ENCODE measurements around the gene CDC16. TPM values are rescaled to one million over a fixed set of nuclear protein-coding genes. Genes with fewer than 3 reads are reported as not detected.

CDC16 gene
- total RNA-seq, 2 donors from 2014 or later: 44.5 to 45.1 TPM

- intact Hi-C loops (cut with DNase I, micrococcal nuclease): no loop called here
- ATAC-seq: no peak
- DNase-seq: no peak
These were observed 80.5 kb downstream of the CDC16 start for GRCh38 chr13:114315074-114315785.

DNA sequence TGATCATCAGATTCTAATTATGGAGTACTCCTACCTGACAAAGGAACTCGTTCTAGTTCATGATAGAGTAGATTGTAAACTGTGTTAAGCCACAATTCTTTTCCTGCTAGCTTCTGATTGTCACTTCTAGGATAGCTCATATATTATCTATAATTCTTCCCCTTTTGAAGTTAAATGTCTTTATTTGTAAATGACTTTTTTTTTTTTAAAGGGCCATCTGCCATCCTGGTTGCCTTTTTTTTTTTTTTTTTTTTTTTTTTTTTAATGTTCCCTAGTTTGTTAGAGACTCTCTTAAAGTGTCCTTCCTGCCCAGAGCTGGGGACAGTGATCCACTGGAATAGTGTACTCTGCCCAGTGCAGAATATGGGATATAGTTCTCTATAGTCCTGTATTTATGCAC lies 83.9 kb downstream of the CDC16 start:
- ATAC-seq (no peak), DNase-seq (no peak)
- intact Hi-C loops (cut with DNase I, micrococcal nuclease): no loop called here

DNA sequence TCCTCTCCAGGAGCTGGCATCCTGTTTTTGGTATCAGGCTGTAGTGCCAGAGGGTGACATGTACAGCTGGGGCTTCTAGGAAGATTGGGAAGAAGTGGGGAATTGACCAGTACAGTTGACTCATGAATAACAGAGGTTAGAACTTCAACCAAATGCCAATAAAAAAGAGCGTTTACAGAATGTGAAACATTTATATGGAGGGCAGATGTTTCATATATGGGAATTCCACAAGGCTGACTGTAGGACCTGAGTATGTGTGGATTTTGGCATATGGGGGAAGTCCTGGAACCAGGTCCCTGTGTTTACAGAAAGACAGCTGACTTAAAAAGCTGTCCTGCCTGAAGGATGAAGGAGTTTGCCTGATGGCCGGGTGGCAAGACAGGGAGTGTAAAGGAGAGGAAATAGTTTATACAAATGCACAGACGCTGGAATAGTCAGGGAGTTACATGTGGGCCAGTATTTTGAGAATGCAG lies 84.8 kb downstream of the CDC16 start:
- no peak for DNase-seq
- ATAC-seq: no peak
- intact Hi-C loops (cut with DNase I, micrococcal nuclease): no loop called here

DNA sequence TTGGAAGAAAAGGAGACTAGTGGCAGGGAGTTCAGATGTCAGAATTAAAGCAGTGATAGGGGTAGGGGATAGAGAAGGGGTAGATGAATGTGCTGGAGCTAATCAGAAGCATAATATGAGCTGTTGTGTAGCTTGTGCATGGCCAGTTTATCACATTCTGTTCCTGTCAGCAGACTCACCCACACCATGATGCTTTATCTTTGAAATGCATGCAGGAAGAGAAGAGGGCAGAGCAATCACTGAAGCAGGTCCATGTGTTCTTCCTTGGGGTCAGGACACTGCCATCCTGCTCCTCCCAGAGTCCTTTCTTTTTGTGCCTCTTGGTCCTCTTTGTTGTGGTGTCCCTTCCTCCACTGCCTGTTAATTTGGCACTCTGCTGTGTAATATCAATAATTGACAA lies 85.4 kb downstream of the CDC16 start:
- no peak for DNase-seq
- no peak for ATAC-seq

DNA sequence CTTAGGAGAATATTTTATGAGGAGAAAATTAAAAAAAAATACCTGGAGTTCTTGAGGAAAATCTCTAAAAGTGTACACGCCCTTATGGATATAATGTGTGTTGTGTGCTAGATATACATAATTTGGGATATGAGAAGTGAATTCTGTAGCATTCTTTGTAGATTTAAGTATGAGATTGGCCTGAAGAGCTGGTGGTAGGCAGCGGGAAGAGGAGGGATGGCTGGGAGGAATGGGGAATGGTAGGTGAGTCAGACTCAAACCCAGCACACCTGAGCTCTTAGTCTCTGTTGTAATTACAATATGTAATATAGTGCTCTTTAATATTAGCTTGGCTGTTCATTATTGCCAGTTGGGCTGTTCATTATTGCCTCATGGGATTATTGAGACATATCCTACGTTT lies 86.6 kb downstream of the CDC16 start:
- no peak for DNase-seq
- intact Hi-C loops (cut with DNase I, micrococcal nuclease): no loop called here
- ATAC-seq: no peak

More for the DNA sequence above, 85.4 kb downstream of the CDC16 start:
- intact Hi-C loops (cut with DNase I, micrococcal nuclease): no loop called here

Small RNAs within 50 kb of the gene (microRNA-seq; reads per million reads assigned to microRNA genes)
- gene MIR4502: 0 reads per million in 2 donors
- gene MIR548AR: 0 reads per million in 2 donors

Other genes starting within 250 kb of the CDC16 start
- gene RASA3, start 102.3 kb upstream of the CDC16 start, total RNA-seq: 1 to 10 TPM; 6.5 to 9.0 TPM
- not detected for gene CFAP97D2, start 55.6 kb upstream of the CDC16 start, total RNA-seq
- gene UPF3A, start 46.7 kb downstream of the CDC16 start, total RNA-seq: 10 to 100 TPM; 29.0 to 32.6 TPM
- 10 to 100 TPM; 14.5 to 16.6 TPM for gene CHAMP1, start 79.6 kb downstream of the CDC16 start, total RNA-seq